Measurements from ENCODE around the gene STXBP3. TPM values are rescaled to one million over a fixed set of nuclear protein-coding genes. Genes with fewer than 3 reads are reported as not detected.

Gene STXBP3
- polyA plus RNA-seq, 1 of the 3 experiments (the other 2 are of a cell fraction): 12.6 TPM

DNA sequence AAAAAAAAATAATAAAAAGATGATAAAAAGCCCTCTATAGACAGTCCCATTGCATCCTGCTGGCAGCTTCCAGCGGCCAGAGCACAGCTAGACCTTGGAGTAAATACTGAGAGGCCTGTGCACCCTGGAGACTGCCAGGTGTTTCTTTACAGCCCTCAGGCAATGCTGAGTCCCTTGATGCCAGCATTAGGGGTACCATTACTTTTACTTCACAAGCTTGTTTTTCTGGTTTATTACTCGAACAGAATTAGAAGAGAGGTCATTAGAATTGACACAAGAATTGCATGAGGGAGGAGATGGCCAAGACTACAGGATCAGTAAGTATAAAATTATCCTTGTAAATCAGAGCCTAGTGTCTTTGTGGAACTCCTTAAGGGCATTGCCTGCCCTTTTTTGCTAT is 66.9 kb downstream of the STXBP3 start:
- no peaks in the 10 kb centered on the region for H4K20me1 ChIP-seq (ENCODE audit: insufficient read depth)
- peak overlapping the region in 1 of 2 experiments; percentile 96; a peak in 2 of 4 replicates for H3K27ac ChIP-seq (ENCODE audit: low read depth in 2 of 2, low read length in 1 of 2)
- ChIA-PET CTCF (interaction anchor here (1.3 kb wide), 1 partner anchor 21 kb away, joined by 3 read pairs; no protein-coding TSS in a partner anchor), POLR2A (no interaction called here)
- no peak overlapping the region for H3K4me3 ChIP-seq (ENCODE audit: low read depth in 2 of 2, low read length in 1 of 2)
- H2AFZ ChIP-seq (ENCODE audit: low read depth): no peak overlapping the region
- peaks cover 10 to 30% of the 10 kb centered on the region in 2 experiments for H3K36me3 ChIP-seq (replicated peaks in 1 of 2; ENCODE audit: control insufficient read depth in 1 of 2, insufficient read depth in 2 of 2, low read length in 1 of 2)
- no peak overlapping the region for H3K4me2 ChIP-seq
- H3K4me1 ChIP-seq (ENCODE audit: control insufficient read depth in 1 of 2, insufficient read depth in 2 of 2, low read depth in 1 of 2, low read length in 1 of 2): peaks cover 20 to 33% of the 10 kb centered on the region in 2 experiments
- no peaks in the 10 kb centered on the region for H3K27me3 ChIP-seq (ENCODE audit: insufficient read depth)
- DNase-seq: no peak
- peaks cover 17% of the 10 kb centered on the region for H3F3A ChIP-seq (replicated peaks; ENCODE audit: insufficient read depth)
- WGBS (ENCODE audit: low lambda C conversion rate): 97% methylated on average over 2 of the region's 2 CpGs
- H3K9me2 ChIP-seq: no peaks in the 10 kb centered on the region
- TF ChIP-seq TAF1 (IDR thresholded peaks at IDR 0.05; ENCODE audit: borderline replicate concordance, low read depth, low read length): no peak
- no peak for TF ChIP-seq IRF3 (IDR thresholded peaks at IDR 0.05; ENCODE audit: low read depth, low read length)
- no peak for TF ChIP-seq TEAD4 (IDR thresholded peaks at IDR 0.05; ENCODE audit: borderline replicate concordance, insufficient read depth)
- TF ChIP-seq FOXJ3 (CRISPR knock-in tag; IDR thresholded peaks at IDR 0.05): no peak
- no peak for TF ChIP-seq NRF1 (IDR thresholded peaks at IDR 0.05; ENCODE audit: low read depth, low read length)
- TF ChIP-seq MAX (IDR thresholded peaks at IDR 0.05; ENCODE audit: low read depth): no peak
- TF ChIP-seq SIN3A (IDR thresholded peaks at IDR 0.05; ENCODE audit: borderline replicate concordance, low read depth, low read length): no peak
- no peak for TF ChIP-seq ELF1 (IDR thresholded peaks at IDR 0.05)
- TF ChIP-seq GATA2 (CRISPR knock-in tag; IDR thresholded peaks at IDR 0.05): no peak
- no peak for TF ChIP-seq RAD21 (IDR thresholded peaks at IDR 0.05; ENCODE audit: low read length)
- TF ChIP-seq USF2 (IDR thresholded peaks at IDR 0.05; ENCODE audit: borderline replicate concordance, low read depth, low read length): no peak
- TF ChIP-seq, protein P1, sequence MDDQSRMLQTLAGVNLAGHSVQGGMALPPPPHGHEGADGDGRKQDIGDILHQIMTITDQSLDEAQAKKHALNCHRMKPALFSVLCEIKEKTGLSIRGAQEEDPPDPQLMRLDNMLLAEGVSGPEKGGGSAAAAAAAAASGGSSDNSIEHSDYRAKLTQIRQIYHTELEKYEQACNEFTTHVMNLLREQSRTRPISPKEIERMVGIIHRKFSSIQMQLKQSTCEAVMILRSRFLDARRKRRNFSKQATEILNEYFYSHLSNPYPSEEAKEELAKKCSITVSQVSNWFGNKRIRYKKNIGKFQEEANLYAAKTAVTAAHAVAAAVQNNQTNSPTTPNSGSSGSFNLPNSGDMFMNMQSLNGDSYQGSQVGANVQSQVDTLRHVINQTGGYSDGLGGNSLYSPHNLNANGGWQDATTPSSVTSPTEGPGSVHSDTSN (IDR thresholded peaks at IDR 0.05): no peak
- no peak for TF ChIP-seq FOXM1 (IDR thresholded peaks at IDR 0.05; ENCODE audit: low read depth)
- no peak for TF ChIP-seq CTCF (IDR thresholded peaks at IDR 0.05)
- H3K79me2 ChIP-seq (ENCODE audit: insufficient read depth): no peaks in the 10 kb centered on the region
- no peaks in the 10 kb centered on the region for H3K9me3 ChIP-seq
- H3K9ac ChIP-seq: no peak overlapping the region
